Measurements from ENCODE around the gene TAS2R31.

- TF ChIP-seq CTCF (conservative IDR thresholded peaks at IDR 0.05 in 1 of 2, IDR thresholded peaks at IDR 0.05 in 1 of 2; ENCODE audit: low read depth in 1 of 2, low read length in 2 of 2) (no peak), EZH2 (IDR thresholded peaks at IDR 0.05; ENCODE audit: low read length, missing control alignments) (no peak)
These were observed 7.8 kb downstream of the TAS2R31 start for GRCh38 chr12:11023387-11023786.
